Measurements from ENCODE around the gene TUBGCP6. TPM values are rescaled to one million over a fixed set of nuclear protein-coding genes. Genes with fewer than 3 reads are reported as not detected.

TUBGCP6 gene
- total and polyA plus RNA-seq, 8 donors: 37.8 to 112 (median 50.2) TPM

- DNase-seq: no peak
- Histone ChIP-seq H3K9me3 (no peaks in the 10 kb centered on the region), H3K36me3 (peaks cover 11 to 27% (median 17%) of the 10 kb centered on the region in 4 donors), H3K4me3 (peak overlapping the region; percentile 83 to 97 (median 92)), H3K27ac (peak overlapping the region; percentile 93 to 97 (median 96)), H3K4me1 (peaks cover 57 to 92% (median 90%) of the 10 kb centered on the region in 4 donors), H3K27me3 (no peaks in the 10 kb centered on the region)
- TF ChIP-seq, protein P1, sequence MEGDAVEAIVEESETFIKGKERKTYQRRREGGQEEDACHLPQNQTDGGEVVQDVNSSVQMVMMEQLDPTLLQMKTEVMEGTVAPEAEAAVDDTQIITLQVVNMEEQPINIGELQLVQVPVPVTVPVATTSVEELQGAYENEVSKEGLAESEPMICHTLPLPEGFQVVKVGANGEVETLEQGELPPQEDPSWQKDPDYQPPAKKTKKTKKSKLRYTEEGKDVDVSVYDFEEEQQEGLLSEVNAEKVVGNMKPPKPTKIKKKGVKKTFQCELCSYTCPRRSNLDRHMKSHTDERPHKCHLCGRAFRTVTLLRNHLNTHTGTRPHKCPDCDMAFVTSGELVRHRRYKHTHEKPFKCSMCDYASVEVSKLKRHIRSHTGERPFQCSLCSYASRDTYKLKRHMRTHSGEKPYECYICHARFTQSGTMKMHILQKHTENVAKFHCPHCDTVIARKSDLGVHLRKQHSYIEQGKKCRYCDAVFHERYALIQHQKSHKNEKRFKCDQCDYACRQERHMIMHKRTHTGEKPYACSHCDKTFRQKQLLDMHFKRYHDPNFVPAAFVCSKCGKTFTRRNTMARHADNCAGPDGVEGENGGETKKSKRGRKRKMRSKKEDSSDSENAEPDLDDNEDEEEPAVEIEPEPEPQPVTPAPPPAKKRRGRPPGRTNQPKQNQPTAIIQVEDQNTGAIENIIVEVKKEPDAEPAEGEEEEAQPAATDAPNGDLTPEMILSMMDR (IDR thresholded peaks at IDR 0.05): no peak
- TF ChIP-seq POLR2A (IDR thresholded peaks at IDR 0.05) (no peak), POLR2AphosphoS5 (IDR thresholded peaks at IDR 0.05) (no peak), EP300 (IDR thresholded peaks at IDR 0.05) (no peak)
- intact Hi-C loops (cut with DNase I; ENCODE audit: low total_unique reads): no loop called here
- WGBS, 5 donors: 12 to 54% (median 21%) methylated on average over 11 to 52 of the region's 53 CpGs
Measured at GRCh38 chr22:50245214-50246072, 620 bp upstream of the TUBGCP6 start.

DNA sequence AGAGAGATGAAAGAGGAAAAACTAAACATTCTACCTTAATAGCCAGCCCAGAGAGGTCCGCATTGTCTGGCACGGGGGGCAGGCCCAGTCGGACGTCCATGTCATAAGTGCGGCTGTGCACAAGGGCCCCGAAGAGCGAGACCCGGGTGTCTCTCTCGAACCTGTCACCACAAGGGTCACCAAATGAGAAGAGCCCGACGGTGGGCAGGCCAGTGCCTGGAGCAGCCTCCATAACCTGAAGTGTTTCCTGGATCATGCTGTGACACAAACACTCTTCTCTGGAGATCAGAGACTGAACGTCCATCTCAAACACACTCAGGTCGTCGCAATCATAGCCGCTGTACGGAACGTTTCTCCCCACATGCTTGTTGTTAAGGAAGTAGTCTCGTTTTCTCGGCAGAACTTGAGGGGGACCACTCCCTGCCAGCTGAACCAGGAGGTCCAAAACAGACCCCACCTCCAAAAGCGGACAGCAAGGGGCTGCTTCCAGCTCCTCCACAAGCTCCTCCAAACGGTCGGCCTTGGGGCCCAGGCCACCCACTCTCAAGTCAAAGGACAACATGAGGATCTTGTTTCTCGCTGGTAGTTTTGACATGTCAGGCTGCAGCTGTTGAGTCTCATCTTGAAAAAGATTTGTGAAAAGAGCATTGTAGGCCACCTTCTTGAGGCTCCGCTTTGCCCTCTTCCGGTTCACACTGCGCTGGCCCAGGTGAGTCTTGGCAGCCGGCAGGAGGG is 971 bp downstream of the TUBGCP6 start:
- DNase-seq: no peak
- peaks cover 45 to 85% (median 76%) of the 10 kb centered on the region in 4 donors for H3K4me1 ChIP-seq
- peak overlapping the region; percentile 93 to 97 (median 96) for H3K27ac ChIP-seq
- H3K9me3 ChIP-seq: no peaks in the 10 kb centered on the region
- WGBS, 5 donors: 9 to 17% (median 14%) methylated on average over 26 to 27 of the region's 27 CpGs
- H3K36me3 ChIP-seq: peaks cover 19 to 43% (median 33%) of the 10 kb centered on the region in 4 donors
- no peaks in the 10 kb centered on the region for H3K27me3 ChIP-seq
- intact Hi-C loops (cut with DNase I; ENCODE audit: low total_unique reads): no loop called here
- no peak for TF ChIP-seq POLR2A (IDR thresholded peaks at IDR 0.05)
- no peak for TF ChIP-seq POLR2AphosphoS5 (IDR thresholded peaks at IDR 0.05)
- TF ChIP-seq, protein P1 (IDR thresholded peaks at IDR 0.05): no peak
- TF ChIP-seq EP300 (IDR thresholded peaks at IDR 0.05): no peak
- H3K4me3 ChIP-seq: peak overlapping the region; percentile 83 to 97 (median 92)

DNA sequence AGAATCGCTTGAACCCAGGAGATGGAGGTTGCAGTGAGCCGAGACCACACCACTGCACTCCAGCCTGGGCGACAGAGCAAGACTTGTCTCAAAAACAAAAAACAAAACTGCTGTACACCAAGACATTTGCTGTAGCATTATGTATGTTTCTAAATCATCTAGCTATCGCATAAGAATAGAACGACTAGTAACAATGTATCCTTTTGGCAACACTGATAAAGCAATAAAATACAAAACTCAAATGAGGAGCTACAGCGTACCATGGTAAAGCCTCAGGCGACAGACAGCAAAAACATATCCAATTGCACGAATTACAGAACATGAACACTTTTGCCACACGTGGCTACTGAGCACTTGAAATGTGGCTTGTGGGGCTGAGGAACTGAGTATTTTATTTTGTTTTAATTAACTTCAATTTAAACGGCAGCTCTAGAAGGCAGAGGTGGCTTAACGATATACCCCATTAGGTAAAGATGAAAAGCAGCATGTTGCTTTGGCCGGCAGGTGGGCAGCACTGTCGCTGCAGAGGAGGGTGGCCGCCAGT is 2.3 kb downstream of the TUBGCP6 start:
- H3K4me3 ChIP-seq: peak overlapping the region; percentile 83 to 97 (median 92)
- no peak for DNase-seq
- H3K27ac ChIP-seq: no peak overlapping the region
- intact Hi-C loops (cut with DNase I; ENCODE audit: low total_unique reads): no loop called here
- no peaks in the 10 kb centered on the region for H3K9me3 ChIP-seq
- TF ChIP-seq EP300 (IDR thresholded peaks at IDR 0.05) (no peak), POLR2A (IDR thresholded peaks at IDR 0.05) (no peak), POLR2AphosphoS5 (IDR thresholded peaks at IDR 0.05) (no peak)
- TF ChIP-seq, protein P1 (IDR thresholded peaks at IDR 0.05): no peak
- WGBS, 5 donors: 54 to 63% (median 58%) methylated on average over 14 of the region's 14 CpGs
- peaks cover 38 to 72% (median 62%) of the 10 kb centered on the region in 4 donors for H3K4me1 ChIP-seq
- no peaks in the 10 kb centered on the region for H3K27me3 ChIP-seq
- H3K36me3 ChIP-seq: peaks cover 25 to 51% (median 40%) of the 10 kb centered on the region in 4 donors

GRCh38 chr22:50238755-50239154 is 6.1 kb downstream of the TUBGCP6 start:
- no peaks in the 10 kb centered on the region for H3K27me3 ChIP-seq
- no peak for DNase-seq
- WGBS, 5 donors: 83 to 88% (median 86%) methylated on average over 8 to 9 of the region's 9 CpGs
- no peak overlapping the region for H3K4me3 ChIP-seq
- no peaks in the 10 kb centered on the region for H3K9me3 ChIP-seq
- H3K27ac ChIP-seq: no peak overlapping the region
- no peak for TF ChIP-seq EP300 (IDR thresholded peaks at IDR 0.05)
- TF ChIP-seq, protein P1 (IDR thresholded peaks at IDR 0.05): no peak
- TF ChIP-seq POLR2AphosphoS5 (IDR thresholded peaks at IDR 0.05): no peak
- no peak for TF ChIP-seq POLR2A (IDR thresholded peaks at IDR 0.05)
- peaks cover 27 to 43% (median 37%) of the 10 kb centered on the region in 4 donors for H3K4me1 ChIP-seq
- H3K36me3 ChIP-seq: peaks cover 15 to 55% (median 47%) of the 10 kb centered on the region in 4 donors
- intact Hi-C loops (cut with DNase I; ENCODE audit: low total_unique reads): no loop called here

Data from stomach (tissue), 9 donors.